H9 (cell line): ENCODE measurements around the gene GTF3C1. TPM values are rescaled to one million over a fixed set of nuclear protein-coding genes. Genes with fewer than 3 reads are reported as not detected.

Experiments used
- DNase-seq: peaks from one replicate; pipeline ENCODE4 v3.0.0-alpha.2; 2017
- H2AFZ ChIP-seq: one replicate; pipeline ENCODE4 v1.6.1; 2013; ENCODE audit warnings: mild to moderate bottlenecking, low read length, control low read depth, moderate library complexity
- H2AK5ac ChIP-seq: 2 replicates; pipeline ENCODE4 v1.6.1; 2013; ENCODE audit warnings: low read length, control low read depth, mixed read lengths; ENCODE audit not compliant: insufficient read length
- H2BK120ac ChIP-seq: one replicate; pipeline ENCODE4 v1.6.1; 2013; ENCODE audit warnings: low read depth, mild to moderate bottlenecking, low read length, control low read depth, inconsistent platforms; ENCODE audit not compliant: poor library complexity, severe bottlenecking
- H2BK12ac ChIP-seq: 2 replicates; pipeline ENCODE4 v1.6.1; 2013; ENCODE audit warnings: low read length, control low read depth, mixed read lengths, low read depth; ENCODE audit not compliant: insufficient read length
- H2BK15ac ChIP-seq: 2 replicates; pipeline ENCODE4 v1.6.1; 2013; ENCODE audit warnings: low read depth, low read length, control low read depth
- H2BK20ac ChIP-seq: one replicate; pipeline ENCODE4 v1.6.1; 2013; ENCODE audit warnings: low read depth, mild to moderate bottlenecking, low read length, control low read depth, inconsistent platforms; ENCODE audit not compliant: poor library complexity, severe bottlenecking
- H2BK5ac ChIP-seq: 2 replicates; pipeline ENCODE4 v1.6.1; 2013; ENCODE audit warnings: low read length, control low read depth, mixed read lengths; ENCODE audit not compliant: insufficient read length
- H3K14ac ChIP-seq: 2 replicates; pipeline ENCODE4 v1.6.1; 2013; ENCODE audit warnings: low read length, control low read depth; ENCODE audit not compliant: insufficient read depth
- H3K18ac ChIP-seq: 2 replicates; pipeline ENCODE4 v1.6.1; 2013; ENCODE audit warnings: low read depth, mild to moderate bottlenecking, mixed read lengths, low read length, control low read depth; ENCODE audit not compliant: insufficient read length
- H3K23ac ChIP-seq: 2 replicates; pipeline ENCODE4 v1.6.1; 2013; ENCODE audit warnings: low read length, control low read depth, mixed read lengths, low read depth; ENCODE audit not compliant: insufficient read length
- H3K23me2 ChIP-seq: 2 replicates; pipeline ENCODE4 v1.6.1; 2013; ENCODE audit warnings: low read depth, mild to moderate bottlenecking, mixed read lengths, low read length, control low read depth; ENCODE audit not compliant: insufficient read length, poor library complexity, severe bottlenecking
- H3K27ac ChIP-seq: 2 replicates; pipeline ENCODE4 v1.5.1; 2013; ENCODE audit warnings: low read length, control low read depth, mixed read lengths, low read depth; ENCODE audit not compliant: insufficient read length
- H3K27me3 ChIP-seq: 2 replicates; pipeline ENCODE4 v1.6.1; 2013; ENCODE audit warnings: low read length, control low read depth, inconsistent platforms; ENCODE audit not compliant: insufficient read depth
- H3K4ac ChIP-seq: 2 replicates; pipeline ENCODE4 v1.6.1; 2013; ENCODE audit warnings: low read depth, mild to moderate bottlenecking, control low read depth, inconsistent platforms, low read length, moderate library complexity
- H3K4me1 ChIP-seq: 2 replicates; pipeline ENCODE4 v1.6.1; 2013; ENCODE audit warnings: low read length, control low read depth, inconsistent platforms; ENCODE audit not compliant: insufficient read depth
- H3K4me2 ChIP-seq: 2 replicates; pipeline ENCODE4 v1.6.1; 2013; ENCODE audit warnings: low read length, control low read depth, mixed read lengths; ENCODE audit not compliant: insufficient read length, insufficient read depth
- H3K56ac ChIP-seq: 2 replicates; pipeline ENCODE4 v1.6.1; 2013; ENCODE audit warnings: low read depth, mild to moderate bottlenecking, mixed read lengths, low read length, control low read depth; ENCODE audit not compliant: insufficient read length
- H3K79me1 ChIP-seq: 2 replicates; pipeline ENCODE4 v1.6.1; 2013; ENCODE audit warnings: low read depth, mild to moderate bottlenecking, moderate library complexity, low read length, control low read depth, inconsistent platforms; ENCODE audit not compliant: insufficient read depth, poor library complexity, severe bottlenecking
- H3K79me2 ChIP-seq: 2 replicates; pipeline ENCODE4 v1.6.1; 2013; ENCODE audit warnings: low read length, control low read depth, inconsistent platforms; ENCODE audit not compliant: insufficient read depth
- H3K9ac ChIP-seq: 2 replicates; pipeline ENCODE4 v1.6.1; 2013; ENCODE audit warnings: low read length, control low read depth, mixed read lengths; ENCODE audit not compliant: insufficient read length; ENCODE audit errors: extremely low read depth
- H3K9me3 ChIP-seq: one replicate; pipeline ENCODE4 v1.6.1; 2013; ENCODE audit warnings: low read depth, low read length, inconsistent platforms; ENCODE audit not compliant: control insufficient read depth
- H3T11ph ChIP-seq: one replicate; pipeline ENCODE4 v1.6.1; 2013; ENCODE audit warnings: mild to moderate bottlenecking, low read length, control low read depth, inconsistent platforms
- H4K20me1 ChIP-seq: one replicate; pipeline ENCODE4 v1.6.1; 2013; ENCODE audit not compliant: control insufficient read depth, insufficient read length, insufficient read depth
- H4K5ac ChIP-seq: 2 replicates; pipeline ENCODE4 v1.6.1; 2013; ENCODE audit warnings: low read depth, mild to moderate bottlenecking, mixed read lengths, low read length, control low read depth; ENCODE audit not compliant: insufficient read length
- H4K8ac ChIP-seq: replicated peaks from 2 replicates; pipeline ENCODE4 v1.6.1; 2013; ENCODE audit warnings: low read length, control low read depth, mixed read lengths, low read depth; ENCODE audit not compliant: insufficient read length
- H4K91ac ChIP-seq: 2 replicates; pipeline ENCODE4 v1.6.1; 2013; ENCODE audit warnings: low read depth, mild to moderate bottlenecking, moderate library complexity, mixed read lengths, low read length, control low read depth; ENCODE audit not compliant: insufficient read length
- H3K27ac Mint-ChIP-seq, 3 experiments: 2 replicates in 2 of 3; 3 replicates in 1 of 3; pipeline ENCODE4 v1.8.0; 2020 to 2021; ENCODE audit warnings: mixed read lengths in 3 of 3, mild to moderate bottlenecking in 1 of 3, moderate library complexity in 1 of 3
- H3K27me3 Mint-ChIP-seq: 2 replicates; pipeline ENCODE4 v1.8.0; 2021; ENCODE audit warnings: low read depth, mild to moderate bottlenecking, moderate library complexity, mixed read lengths
- H3K36me3 Mint-ChIP-seq, 3 experiments: 2 replicates in 2 of 3; 3 replicates in 1 of 3; pipeline ENCODE4 v1.8.0; 2020 to 2021; ENCODE audit warnings: low read depth in 3 of 3, mixed read lengths in 3 of 3; ENCODE audit not compliant: insufficient read depth in 1 of 3
- H3K4me1 Mint-ChIP-seq, 2 experiments: 2 replicates each; pipeline ENCODE4 v1.8.0; 2020; ENCODE audit warnings: mixed read lengths in 2 of 2
- H3K4me3 Mint-ChIP-seq, 2 experiments: 2 replicates in 1 of 2; 3 replicates in 1 of 2; pipeline ENCODE4 v1.8.0; 2020 to 2021; ENCODE audit warnings: mild to moderate bottlenecking in 2 of 2, mixed read lengths in 2 of 2, moderate library complexity in 1 of 2
- H3K9me3 Mint-ChIP-seq, 2 experiments: 2 replicates in 1 of 2; 3 replicates in 1 of 2; pipeline ENCODE4 v1.8.0; 2020; ENCODE audit warnings: mild to moderate bottlenecking in 2 of 2, mixed read lengths in 2 of 2, moderate library complexity in 1 of 2
- CTCF ChIP-seq: fragments of 200-600 bp; sonication (generic); conservative IDR thresholded peaks from 3 replicates; pipeline ENCODE4 v1.8.0; 2021; ENCODE audit warnings: antibody characterized with exemption, mild to moderate bottlenecking
- WGBS: extraction: QIAGEN DNeasy Blood & Tissue Kit; methylation state at CpG from one replicate; pipeline ENCODE4 v1.1.7; 2013; ENCODE audit warnings: missing lambda C conversion rate, low lambda C conversion rate, mixed read lengths; ENCODE audit not compliant: insufficient read length; ENCODE audit errors: extremely low coverage; 5-methylcytosine and 5-hydroxymethylcytosine counted together
- total RNA-seq: library from RNA; stranded (reverse); gene quantifications from 2 replicates; pipeline ENCODE4 v1.2.1, GENCODE V29; 2021

GTF3C1 gene
- total RNA-seq, 1 experiment from 2014 or later = 113 TPM

GRCh38 chr16:27434141-27435051 is 115.3 kb downstream of the GTF3C1 start:
- no peak overlapping the region for H3K4me2 ChIP-seq
- H3K4ac ChIP-seq = no peak overlapping the region
- no peaks in the 10 kb centered on the region for H3K79me2 ChIP-seq
- H3K79me1 ChIP-seq = no peaks in the 10 kb centered on the region
- H3K27ac ChIP-seq = no peak overlapping the region
- no peak overlapping the region for H4K5ac ChIP-seq
- Mint-ChIP-seq H3K9me3 (no peaks in the 10 kb centered on the region), H3K4me1 (peaks cover 2% of the 10 kb centered on the region in 2 experiments; a peak in 3 of 4 replicates), H3K36me3 (no peaks in the 10 kb centered on the region; a peak in 1 of 7 replicates), H3K27me3 (peaks cover 2% of the 10 kb centered on the region; the same call in 1 of the 2 replicates), H3K4me3 (no peak overlapping the region), H3K27ac (peak overlapping the region in 1 of 3 experiments; percentile 87; a peak in 1 of 7 replicates)
- no peak overlapping the region for H2BK120ac ChIP-seq
- peak; percentile 19 for DNase-seq
- H2BK12ac ChIP-seq = no peak overlapping the region
- H3K9me3 ChIP-seq = no peaks in the 10 kb centered on the region
- H2BK5ac ChIP-seq = no peak overlapping the region
- no peaks in the 10 kb centered on the region for H3K27me3 ChIP-seq
- H4K20me1 ChIP-seq = no peaks in the 10 kb centered on the region
- H3K56ac ChIP-seq = no peak overlapping the region
- no peak overlapping the region for H3K23ac ChIP-seq
- H4K91ac ChIP-seq = no peak overlapping the region
- H3K4me1 ChIP-seq = no peaks in the 10 kb centered on the region; the same call in 1 of the 2 replicates
- TF ChIP-seq CTCF = no peak
- no peak overlapping the region for H4K8ac ChIP-seq
- H3K18ac ChIP-seq = no peak overlapping the region
- no peak overlapping the region for H2AK5ac ChIP-seq
- whole genome bisulfite sequencing = no CpG with 5 or more reads among the region's 16 CpGs
- H2BK20ac ChIP-seq = no peak overlapping the region
- no peak overlapping the region for H3T11ph ChIP-seq
- H3K23me2 ChIP-seq = no peaks in the 10 kb centered on the region
- no peak overlapping the region for H3K9ac ChIP-seq
- no peak overlapping the region for H3K14ac ChIP-seq
- H2BK15ac ChIP-seq = no peak overlapping the region
- no peak overlapping the region for H2AFZ ChIP-seq
